GM12878 (cell line): ENCODE data around the gene SERPINA9. TPM values are rescaled to one million over a fixed set of nuclear protein-coding genes. Genes with fewer than 3 reads are reported as not detected.
A peak's percentile ranks its signal among the peaks of the same experiment; 100 is the strongest.

Experiments
- ATAC-seq: fragments of 200-7000 bp; cut with Tn5 transposase; 3 replicates; pipeline ENCODE4 v1.9.1; 2020; ENCODE audit warnings: mild to moderate bottlenecking, moderate library complexity
- BruUV-seq: library from RNA; stranded (reverse); fragments of 400-500 nt; replicated peaks from 2 replicates; lab custom pipeline; 2021; lab: Mats Ljungman, UMichigan
- CTCF ChIA-PET: fragments of 300-600 bp; sonication (Branson Sonifier 250); formaldehyde crosslinking; extraction: SDS; loops from one replicate; lab custom pipeline; 2021; ENCODE audit warnings: inconsistent platforms; lab: Yijun Ruan, JAX
- POLR2A ChIA-PET: fragments of 350-600 bp; formaldehyde crosslinking; extraction: SDS; loops from one replicate; lab custom pipeline; 2021; ENCODE audit warnings: inconsistent platforms; lab: Charles Lee
- RAD21 ChIA-PET: fragments of 300-600 bp; sonication (Branson Sonifier 250); formaldehyde crosslinking; loops from one replicate; lab custom pipeline; 2023; ENCODE audit warnings: antibody characterized with exemption; ENCODE audit not compliant: unreplicated experiment; lab: Charles Lee
- SMC1A ChIA-PET: fragments of 300-600 bp; sonication (Branson Sonifier 250); formaldehyde crosslinking; loops from one replicate; lab custom pipeline; 2023; ENCODE audit not compliant: unreplicated experiment, uncharacterized antibody; lab: Charles Lee
- DNase-seq: peaks from one replicate; pipeline ENCODE4 v3.0.0-alpha.2; 2011; ENCODE audit warnings: low read depth, low spot score
- FAIRE-seq: peaks from 3 replicates; lab custom pipeline; 2011; peaks lifted over from hg19 to GRCh38; lab: Jason Lieb, UNC
- H2AFZ ChIP-seq: 2 replicates; pipeline ENCODE4 v1.6.0; 2011; ENCODE audit warnings: low read depth, low read length, control low read depth; ENCODE audit not compliant: control insufficient read depth
- H3K27ac ChIP-seq: 2 replicates; pipeline ENCODE4 v1.5.1; 2011; ENCODE audit warnings: control low read depth; ENCODE audit not compliant: control insufficient read depth, insufficient read depth
- H3K27me3 ChIP-seq, 2 experiments: replicated peaks in 1 of 2; 2 replicates each; pipeline versions ENCODE4 v1.6.0 to v1.6.1; 2011; ENCODE audit warnings: low read length in 1 of 2; ENCODE audit not compliant: control insufficient read depth in 2 of 2, insufficient read depth in 2 of 2
- H3K36me3 ChIP-seq, 2 experiments: 2 replicates each; pipeline ENCODE4 v1.5.1; 2011; ENCODE audit warnings: low read length in 1 of 2; ENCODE audit not compliant: control insufficient read depth in 2 of 2, insufficient read depth in 2 of 2
- H3K4me1 ChIP-seq: 2 replicates; pipeline ENCODE4 v1.6.1; 2011; ENCODE audit warnings: mild to moderate bottlenecking, low read length, moderate library complexity, mixed read lengths; ENCODE audit not compliant: control insufficient read depth, insufficient read depth
- H3K4me2 ChIP-seq: 2 replicates; pipeline ENCODE4 v1.6.0; 2011; ENCODE audit warnings: control low read depth; ENCODE audit not compliant: control insufficient read depth, insufficient read depth
- H3K4me3 ChIP-seq: fragments of 200-600 bp; sonication (generic); 2 replicates; pipeline ENCODE4 v1.5.1; 2016
- H3K79me2 ChIP-seq: 2 replicates; pipeline ENCODE4 v1.6.0; 2011; ENCODE audit warnings: low read length; ENCODE audit not compliant: control insufficient read depth, insufficient read depth
- H3K9ac ChIP-seq: 2 replicates; pipeline ENCODE4 v1.8.0; 2011; ENCODE audit warnings: low read length, control low read depth, mixed read lengths; ENCODE audit not compliant: control insufficient read depth, insufficient read depth
- H3K9me3 ChIP-seq: replicated peaks from 3 replicates; pipeline ENCODE4 v1.5.1; 2011; ENCODE audit warnings: mild to moderate bottlenecking, low read length; ENCODE audit not compliant: control insufficient read depth, insufficient read depth
- H4K20me1 ChIP-seq: 2 replicates; pipeline ENCODE4 v1.6.0; 2011; ENCODE audit not compliant: control insufficient read depth, insufficient read depth
- DPF2 ChIP-seq: fragments of 450-650 bp; IDR thresholded peaks from 2 replicates; pipeline ENCODE4 v1.6.1; 2017; ENCODE audit warnings: mild to moderate bottlenecking
- SPI1 ChIP-seq: IDR thresholded peaks from 2 replicates; pipeline ENCODE4 v1.6.1; 2011; ENCODE audit warnings: low read depth, mild to moderate bottlenecking, low read length, moderate library complexity, borderline replicate concordance; ENCODE audit not compliant: insufficient read depth
- WGBS: methylation state at CpG from one replicate; pipeline ENCODE4 v1.1.6; 2016; ENCODE audit warnings: low lambda C conversion rate; ENCODE audit not compliant: insufficient replicate concordance, insufficient coverage; ENCODE audit errors: missing lambda C conversion rate; 5-methylcytosine and 5-hydroxymethylcytosine counted together
- in situ Hi-C: fragments of 300-500 bp; cut with MboI; formaldehyde crosslinking; loops from 9 replicates; pipeline ENCODE4 v1.14.3; 2018; ENCODE audit warnings: mixed read lengths
- intact Hi-C: fragments of 100-400 bp; cut with micrococcal nuclease; formaldehyde crosslinking; loops from one replicate; pipeline ENCODE4 v1.14.2; 2022; ENCODE audit not compliant: unreplicated experiment
- polyA plus RNA-seq, 11 experiments: library from polyadenylated mRNA; depleted of rRNA in 4 of 11; unstranded in 6 of 11; stranded (reverse) in 5 of 11; fragments of >200 nt; fragmentation: Nextera tagmentation in 4 of 11; fragmentation: Illumina TruSeq in 1 of 11; extraction: Ambion mirVana in 4 of 11; extraction: Trizol in 1 of 11; gene quantifications; 1 replicate in 1 of 11; 2 replicates in 10 of 11; pipeline versions ENCODE4 v1.2.1 to v1.2.3, GENCODE V29; 2011 to 2016; ENCODE audit warnings: inconsistent platforms in 2 of 11, missing spikeins in 2 of 11, low read depth in 1 of 11
- total RNA-seq, 4 experiments: library from RNA; depleted of rRNA in 3 of 4; stranded (reverse); fragments of >200 nt in 3 of 4; fragmentation: Illumina TruSeq in 1 of 4; extraction: Trizol in 1 of 4; gene quantifications; 2 replicates each; pipeline versions ENCODE4 v1.2.1 to v1.2.3, GENCODE V29; 2013 to 2021
- TF ChIP-seq, protein P1 (sequence below): fragments of 450-650 bp; IDR thresholded peaks from 2 replicates; pipeline ENCODE4 v1.6.1; 2018; ENCODE audit warnings: mild to moderate bottlenecking, low read depth, moderate library complexity; ENCODE audit not compliant: partially characterized antibody

Gene SERPINA9
- total and polyA plus RNA-seq, 10 of the 15 experiments (the other 5 are each of a cell fraction or from before 2014, with no cell fraction given): 0.05 TPM; not detected in 9

DNA sequence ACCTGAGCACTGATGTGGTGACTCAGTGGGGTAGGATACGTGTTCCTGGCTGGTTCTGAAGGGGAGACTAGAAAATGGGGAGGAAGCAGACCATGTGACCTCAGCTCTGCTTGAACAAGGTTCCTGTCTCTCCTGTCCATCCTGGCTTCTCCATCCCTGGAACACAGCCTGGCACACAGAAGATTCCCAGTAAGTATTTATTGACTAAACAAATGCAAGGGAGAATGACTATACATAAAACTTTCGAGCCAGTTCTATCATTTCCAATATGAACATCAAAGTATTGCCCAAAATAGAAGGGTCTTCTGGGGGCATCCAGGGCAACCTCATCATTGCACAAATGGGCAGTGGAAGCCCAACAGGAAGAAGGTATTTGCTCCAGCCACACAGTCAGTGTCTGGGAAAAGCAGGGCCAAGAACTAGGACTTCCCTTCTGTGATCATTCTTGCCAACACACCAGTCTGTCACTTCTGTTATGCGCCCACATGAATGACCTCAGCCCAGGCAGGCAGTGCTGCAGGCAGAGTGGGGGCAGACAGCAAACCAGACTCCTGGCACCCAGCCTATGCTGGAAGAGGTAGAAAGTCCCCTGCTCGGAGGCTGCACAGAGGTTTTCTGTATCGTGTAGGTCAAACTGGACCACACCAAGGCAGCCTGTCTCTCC is 5.6 kb upstream of the SERPINA9 start:
- ATAC-seq (peak; percentile 86), FAIRE-seq (no peak), DNase-seq (peak; percentile 61)
- CTCF ChIA-PET: no interaction called here
- 0% methylated on average over 5 of the region's 5 CpGs for WGBS
- no peak overlapping the region for H2AFZ ChIP-seq
- H3K27me3 ChIP-seq: peaks cover 0 to 2% of the 10 kb centered on the region in 2 experiments; a peak in 1 of 4 replicates
- H4K20me1 ChIP-seq: no peaks in the 10 kb centered on the region
- intact Hi-C loops (loop anchor here (10.0 kb wide), 1 partner anchor 347 kb away; no protein-coding TSS in a partner anchor), in situ Hi-C loops (no loop called here)
- peaks cover 10% of the 10 kb centered on the region for H3K4me1 ChIP-seq
- H3K9me3 ChIP-seq: no peaks in the 10 kb centered on the region; the same call in 2 of the 3 replicates
- no peak overlapping the region for H3K27ac ChIP-seq
- no peaks in the 10 kb centered on the region for H3K79me2 ChIP-seq
- H3K9ac ChIP-seq: no peak overlapping the region
- no peak overlapping the region for H3K4me3 ChIP-seq
- POLR2A ChIA-PET: no interaction called here
- SMC1A ChIA-PET: no interaction called here
- TF ChIP-seq, protein P1, sequence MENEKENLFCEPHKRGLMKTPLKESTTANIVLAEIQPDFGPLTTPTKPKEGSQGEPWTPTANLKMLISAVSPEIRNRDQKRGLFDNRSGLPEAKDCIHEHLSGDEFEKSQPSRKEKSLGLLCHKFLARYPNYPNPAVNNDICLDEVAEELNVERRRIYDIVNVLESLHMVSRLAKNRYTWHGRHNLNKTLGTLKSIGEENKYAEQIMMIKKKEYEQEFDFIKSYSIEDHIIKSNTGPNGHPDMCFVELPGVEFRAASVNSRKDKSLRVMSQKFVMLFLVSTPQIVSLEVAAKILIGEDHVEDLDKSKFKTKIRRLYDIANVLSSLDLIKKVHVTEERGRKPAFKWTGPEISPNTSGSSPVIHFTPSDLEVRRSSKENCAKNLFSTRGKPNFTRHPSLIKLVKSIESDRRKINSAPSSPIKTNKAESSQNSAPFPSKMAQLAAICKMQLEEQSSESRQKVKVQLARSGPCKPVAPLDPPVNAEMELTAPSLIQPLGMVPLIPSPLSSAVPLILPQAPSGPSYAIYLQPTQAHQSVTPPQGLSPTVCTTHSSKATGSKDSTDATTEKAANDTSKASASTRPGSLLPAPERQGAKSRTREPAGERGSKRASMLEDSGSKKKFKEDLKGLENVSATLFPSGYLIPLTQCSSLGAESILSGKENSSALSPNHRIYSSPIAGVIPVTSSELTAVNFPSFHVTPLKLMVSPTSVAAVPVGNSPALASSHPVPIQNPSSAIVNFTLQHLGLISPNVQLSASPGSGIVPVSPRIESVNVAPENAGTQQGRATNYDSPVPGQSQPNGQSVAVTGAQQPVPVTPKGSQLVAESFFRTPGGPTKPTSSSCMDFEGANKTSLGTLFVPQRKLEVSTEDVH: no peak
- TF ChIP-seq SPI1: peak; percentile 9; the same call in 1 of the 2 replicates
- TF ChIP-seq DPF2: 0 out of 2 replicates have a peak, but pooled peaks have one; percentile 21
- no peaks in the 10 kb centered on the region for H3K36me3 ChIP-seq
- BruUV-seq: no TSS peak
- RAD21 ChIA-PET: no interaction called here
- no peak overlapping the region for H3K4me2 ChIP-seq
